Tibial artery (tissue), 4 donors: ENCODE data around the gene BNC2.

Experiments used
- DNase-seq, 2 donors: peaks; one replicate each; pipeline ENCODE4 v3.0.0-alpha.2; 2019
- H3K27ac ChIP-seq, 2 donors: fragments of 200-600 bp; sonication (generic) in 1 of 2; 1 replicate in 1 of 2; 2 replicates in 1 of 2; pipeline ENCODE4 v1.5.1; 2018 to 2019; ENCODE audit warnings: mild to moderate bottlenecking in 1 of 2
- H3K27me3 ChIP-seq, 2 donors: fragments of 200-600 bp; sonication (generic) in 1 of 2; one replicate each; pipeline versions ENCODE4 v1.5.1 to v1.6.0; 2016 to 2019
- H3K36me3 ChIP-seq, 3 donors: fragments of 200-600 bp; sonication (generic) in 2 of 3; one replicate each; pipeline ENCODE4 v1.5.1; 2016 to 2019; ENCODE audit warnings: mild to moderate bottlenecking in 2 of 3
- H3K4me1 ChIP-seq, 4 donors: fragments of 200-600 bp; sonication (generic) in 2 of 4; 1 replicate in 3 of 4; 2 replicates in 1 of 4; pipeline ENCODE4 v1.5.1; 2016 to 2019
- H3K4me3 ChIP-seq, 2 donors: fragments of 200-600 bp; sonication (generic) in 1 of 2; 1 replicate in 1 of 2; 2 replicates in 1 of 2; pipeline ENCODE4 v1.5.1; 2018 to 2019; ENCODE audit warnings: mild to moderate bottlenecking in 2 of 2
- H3K9me3 ChIP-seq, 3 donors: fragments of 200-600 bp; sonication (generic) in 1 of 3; one replicate each; pipeline ENCODE4 v1.5.1; 2016 to 2019
- intact Hi-C: fragments of 100-400 bp; cut with DNase I; formaldehyde crosslinking; loops from one replicate; pipeline ENCODE4 v1.15.0; 2023; ENCODE audit warnings: low total_unique reads
- TF ChIP-seq, protein P1 (sequence below), 2 experiments: fragments of 200-600 bp in 1 of 2; fragments of 450-650 bp in 1 of 2; IDR thresholded peaks; one replicate each; pipeline ENCODE4 v1.5.1; 2017 to 2019; ENCODE audit warnings: antibody characterized with exemption in 2 of 2, mild to moderate bottlenecking in 1 of 2, moderate library complexity in 1 of 2

The BNC2 gene

DNA sequence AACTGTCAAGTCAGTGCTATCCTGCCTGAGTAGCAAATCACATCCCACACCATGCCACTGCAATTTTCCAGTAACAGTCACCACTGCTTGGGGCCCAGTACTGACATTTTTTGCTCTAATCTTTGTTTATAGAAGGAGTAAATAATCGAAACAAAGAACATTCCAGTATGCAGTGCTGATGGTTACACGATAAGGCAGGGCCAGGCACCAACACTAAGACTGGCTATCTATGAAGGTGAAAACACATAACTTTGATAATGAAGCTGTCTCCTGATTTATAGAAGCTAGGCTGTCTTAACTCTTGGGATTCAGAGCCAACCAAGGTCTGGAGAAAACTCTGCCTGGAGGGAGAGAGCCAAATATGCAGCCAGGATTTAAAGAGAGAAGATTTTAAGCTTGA is 365.3 kb downstream of the BNC2 start:
- no peaks in the 10 kb centered on the region for H3K36me3 ChIP-seq
- no peaks in the 10 kb centered on the region for H3K9me3 ChIP-seq
- peaks cover 0 to 18% (median 0%) of the 10 kb centered on the region in 4 donors for H3K4me1 ChIP-seq
- DNase-seq, result no peak
- TF ChIP-seq, protein P1, sequence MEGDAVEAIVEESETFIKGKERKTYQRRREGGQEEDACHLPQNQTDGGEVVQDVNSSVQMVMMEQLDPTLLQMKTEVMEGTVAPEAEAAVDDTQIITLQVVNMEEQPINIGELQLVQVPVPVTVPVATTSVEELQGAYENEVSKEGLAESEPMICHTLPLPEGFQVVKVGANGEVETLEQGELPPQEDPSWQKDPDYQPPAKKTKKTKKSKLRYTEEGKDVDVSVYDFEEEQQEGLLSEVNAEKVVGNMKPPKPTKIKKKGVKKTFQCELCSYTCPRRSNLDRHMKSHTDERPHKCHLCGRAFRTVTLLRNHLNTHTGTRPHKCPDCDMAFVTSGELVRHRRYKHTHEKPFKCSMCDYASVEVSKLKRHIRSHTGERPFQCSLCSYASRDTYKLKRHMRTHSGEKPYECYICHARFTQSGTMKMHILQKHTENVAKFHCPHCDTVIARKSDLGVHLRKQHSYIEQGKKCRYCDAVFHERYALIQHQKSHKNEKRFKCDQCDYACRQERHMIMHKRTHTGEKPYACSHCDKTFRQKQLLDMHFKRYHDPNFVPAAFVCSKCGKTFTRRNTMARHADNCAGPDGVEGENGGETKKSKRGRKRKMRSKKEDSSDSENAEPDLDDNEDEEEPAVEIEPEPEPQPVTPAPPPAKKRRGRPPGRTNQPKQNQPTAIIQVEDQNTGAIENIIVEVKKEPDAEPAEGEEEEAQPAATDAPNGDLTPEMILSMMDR (IDR thresholded peaks at IDR 0.05), result no peak
- H3K4me3 ChIP-seq, result no peak overlapping the region
- intact Hi-C loops, result no loop called here
- no peaks in the 10 kb centered on the region for H3K27me3 ChIP-seq
- H3K27ac ChIP-seq, result peak overlapping the region in 1 of 2 donors; percentile 30

DNA sequence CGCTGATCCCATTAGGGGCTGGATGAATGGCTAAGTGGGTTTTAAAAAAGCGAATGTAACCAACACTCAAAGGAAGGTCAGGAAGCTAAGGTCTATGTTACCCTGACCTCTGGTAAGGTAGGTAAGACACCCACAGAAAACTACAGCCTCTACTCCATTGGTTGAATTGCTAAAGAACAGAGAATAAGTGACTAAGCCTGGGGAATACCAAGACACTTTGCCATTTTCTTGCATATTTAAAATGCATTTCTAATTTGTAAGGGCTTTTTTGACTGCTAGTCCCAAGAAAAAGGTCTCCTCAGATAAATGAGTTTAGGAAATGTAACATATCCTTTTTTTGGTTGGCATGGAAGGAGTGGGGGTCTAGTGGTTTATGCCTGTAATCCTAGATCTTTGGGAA is 368.7 kb downstream of the BNC2 start:
- H3K27me3 ChIP-seq, result no peaks in the 10 kb centered on the region
- no peaks in the 10 kb centered on the region for H3K36me3 ChIP-seq
- H3K9me3 ChIP-seq, result no peaks in the 10 kb centered on the region
- TF ChIP-seq, protein P1 (IDR thresholded peaks at IDR 0.05), result no peak
- DNase-seq, result no peak
- H3K4me1 ChIP-seq, result peaks cover 0 to 8% (median 0%) of the 10 kb centered on the region in 4 donors
- intact Hi-C loops, result no loop called here
- no peak overlapping the region for H3K27ac ChIP-seq
- H3K4me3 ChIP-seq, result no peak overlapping the region

DNA sequence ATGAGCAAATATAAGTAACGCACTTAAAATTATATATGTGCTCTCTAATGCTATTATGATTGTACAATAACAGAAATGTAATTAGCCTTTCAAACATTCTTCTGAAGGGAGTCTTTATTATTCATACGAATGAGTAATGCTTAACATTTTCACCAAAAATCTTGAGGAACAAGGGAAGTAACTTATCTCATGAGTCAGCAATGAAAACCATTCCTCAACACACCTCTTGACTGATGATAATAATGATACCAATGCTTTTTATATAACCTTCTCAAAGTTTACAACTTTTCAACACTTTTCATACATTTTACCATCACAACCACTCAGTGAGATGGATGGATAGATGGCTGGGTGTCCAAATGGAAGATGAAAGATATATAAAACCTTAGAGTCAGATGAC is 369.3 kb downstream of the BNC2 start:
- Histone ChIP-seq H3K9me3 (no peaks in the 10 kb centered on the region), H3K4me1 (peaks cover 0 to 8% (median 0%) of the 10 kb centered on the region in 4 donors), H3K4me3 (no peak overlapping the region), H3K27me3 (no peaks in the 10 kb centered on the region), H3K36me3 (no peaks in the 10 kb centered on the region), H3K27ac (no peak overlapping the region)
- TF ChIP-seq, protein P1 (IDR thresholded peaks at IDR 0.05), result no peak
- DNase-seq, result no peak
- intact Hi-C loops, result no loop called here

DNA sequence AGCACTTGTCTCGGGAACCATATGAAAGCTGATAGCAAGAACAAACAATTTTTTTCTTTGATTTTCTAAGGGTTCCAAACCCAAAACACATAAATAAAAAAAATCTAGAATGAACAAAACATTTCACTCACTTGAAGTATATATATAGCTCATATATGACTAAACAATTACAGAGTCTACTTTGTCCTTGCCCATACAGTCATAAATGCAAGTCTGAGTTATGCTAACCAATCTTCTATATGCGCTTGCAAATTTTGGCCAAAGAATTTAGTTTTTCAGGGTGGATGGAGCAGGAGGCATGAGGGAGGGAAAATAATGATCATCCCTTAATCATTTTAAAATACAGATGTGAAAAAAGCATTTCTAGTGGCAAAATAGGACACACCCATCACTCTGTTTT is 370.1 kb downstream of the BNC2 start:
- Histone ChIP-seq H3K9me3 (no peaks in the 10 kb centered on the region), H3K27ac (no peak overlapping the region), H3K4me3 (no peak overlapping the region), H3K27me3 (no peaks in the 10 kb centered on the region), H3K4me1 (peaks cover 0 to 4% (median 0%) of the 10 kb centered on the region in 4 donors), H3K36me3 (no peaks in the 10 kb centered on the region)
- TF ChIP-seq, protein P1 (IDR thresholded peaks at IDR 0.05), result no peak
- intact Hi-C loops, result no loop called here
- no peak for DNase-seq

DNA sequence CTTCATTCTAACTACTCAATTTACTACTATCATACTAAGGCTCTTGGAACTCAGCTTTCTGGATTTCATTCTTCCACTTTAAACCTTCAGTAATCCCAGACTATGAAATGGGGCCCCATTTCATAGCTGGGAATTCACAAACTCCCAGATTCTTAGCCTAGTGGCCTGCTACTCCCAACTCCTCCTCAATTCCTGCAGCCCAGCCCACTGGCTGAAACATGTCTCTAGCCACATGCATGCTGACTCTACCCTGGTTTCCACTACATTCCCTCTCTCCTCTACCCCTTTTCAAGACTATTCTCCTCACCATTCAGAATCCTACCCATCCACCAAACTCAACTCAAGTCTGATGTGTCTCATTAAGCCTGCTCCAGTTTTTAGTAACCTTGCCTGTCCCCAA is 370.6 kb downstream of the BNC2 start:
- Histone ChIP-seq H3K27ac (no peak overlapping the region), H3K4me3 (no peak overlapping the region), H3K4me1 (no peaks in the 10 kb centered on the region), H3K36me3 (no peaks in the 10 kb centered on the region), H3K27me3 (no peaks in the 10 kb centered on the region), H3K9me3 (no peaks in the 10 kb centered on the region)
- TF ChIP-seq, protein P1 (IDR thresholded peaks at IDR 0.05), result no peak
- intact Hi-C loops, result loop anchor here (10.0 kb wide), 1 partner anchor 55 kb away; no protein-coding TSS in a partner anchor
- no peak for DNase-seq

DNA sequence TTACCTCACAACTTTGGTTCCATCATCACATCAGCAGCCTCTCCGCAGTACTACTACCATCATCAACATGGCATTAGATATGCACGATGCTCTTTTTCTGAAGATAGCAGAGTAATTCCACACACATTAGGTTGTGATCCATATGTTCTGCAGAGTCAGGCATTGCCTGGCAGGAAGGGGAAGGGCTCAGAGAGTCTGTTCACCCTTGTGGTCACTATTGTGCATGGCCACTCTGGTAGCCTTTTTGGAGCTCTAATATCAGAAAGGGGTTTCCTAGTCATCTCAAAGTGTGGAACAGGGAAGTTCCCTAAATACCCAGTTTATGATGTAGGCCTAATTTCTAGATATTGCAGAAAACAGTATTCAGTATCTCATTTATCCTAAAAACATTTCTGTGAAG is 373.6 kb downstream of the BNC2 start:
- DNase-seq, result no peak
- intact Hi-C loops, result loop anchor here (10.0 kb wide), 1 partner anchor 58 kb away; no protein-coding TSS in a partner anchor
- TF ChIP-seq, protein P1 (IDR thresholded peaks at IDR 0.05), result no peak

More for the DNA sequence above, 373.6 kb downstream of the BNC2 start:
- Histone ChIP-seq H3K36me3 (no peaks in the 10 kb centered on the region), H3K9me3 (no peaks in the 10 kb centered on the region), H3K4me3 (no peak overlapping the region), H3K4me1 (no peaks in the 10 kb centered on the region), H3K27me3 (no peaks in the 10 kb centered on the region), H3K27ac (no peak overlapping the region)
